OCI-LY3 (cell line): ENCODE measurements around the gene TTC28.

ENCODE experiments used
- CTCF ChIP-seq: fragments of 200-600, 300-600 bp; sonication (generic); IDR thresholded peaks from 2 replicates; pipeline ENCODE4 v1.5.1; 2014; ENCODE audit warnings: antibody characterized with exemption, low read length, low read depth
- EZH2phosphoT487 ChIP-seq: fragments of 200-600 bp; shearing (Covaris generic); IDR thresholded peaks from 2 replicates; pipeline ENCODE4 v1.6.1; 2018; ENCODE audit warnings: antibody characterized with exemption, mixed run types, low read depth

GRCh38 chr22:28247136-28247535 lies 432.5 kb downstream of the TTC28 start:
- TF ChIP-seq CTCF, result no peak
- no peak for TF ChIP-seq EZH2phosphoT487
